GM23338 (cell line): ENCODE measurements around the gene TEX29. TPM values are rescaled to one million over a fixed set of nuclear protein-coding genes. Genes with fewer than 3 reads are reported as not detected.

ENCODE experiments used
- ATAC-seq: fragments of 200-7000 bp; cut with Tn5 transposase; 3 replicates; pipeline ENCODE4 v1.9.1; 2020
- DNase-seq: peaks from one replicate; pipeline ENCODE4 v3.0.0-alpha.2; 2015; ENCODE audit warnings: low spot score
- H2AFZ ChIP-seq: fragments of 200-600 bp; sonication (generic); 2 replicates; pipeline ENCODE4 v1.8.0; 2016; ENCODE audit warnings: antibody characterized with exemption, mild to moderate bottlenecking, moderate library complexity
- H3F3A ChIP-seq: fragments of 200-600 bp; sonication (generic); replicated peaks from 2 replicates; pipeline ENCODE4 v1.8.0; 2017; ENCODE audit warnings: antibody characterized with exemption, mixed run types, low read depth
- H3K27ac ChIP-seq: fragments of 200-600 bp; sonication (generic); 2 replicates; pipeline ENCODE4 v1.6.1; 2016; ENCODE audit warnings: low read depth
- H3K27me3 ChIP-seq: fragments of 200-600 bp; sonication (generic); 2 replicates; pipeline ENCODE4 v1.8.0; 2016; ENCODE audit warnings: mild to moderate bottlenecking, mixed run types, moderate library complexity; ENCODE audit not compliant: insufficient read depth
- H3K36me3 ChIP-seq: fragments of 200-600 bp; sonication (generic); 2 replicates; pipeline ENCODE4 v1.8.0; 2016; ENCODE audit warnings: mild to moderate bottlenecking; ENCODE audit not compliant: insufficient read depth
- H3K4me1 ChIP-seq: fragments of 200-600 bp; sonication (generic); 2 replicates; pipeline ENCODE4 v1.8.0; 2016; ENCODE audit warnings: mild to moderate bottlenecking, moderate library complexity; ENCODE audit not compliant: insufficient read depth
- H3K4me2 ChIP-seq: fragments of 200-600 bp; sonication (generic); 2 replicates; pipeline ENCODE4 v1.7.1; 2017; ENCODE audit warnings: mixed run types
- H3K4me3 ChIP-seq: fragments of 200-600 bp; sonication (generic); 2 replicates; pipeline ENCODE4 v1.6.1; 2016; ENCODE audit warnings: mixed run types
- H3K79me2 ChIP-seq: fragments of 200-600 bp; sonication (generic); replicated peaks from 2 replicates; pipeline ENCODE4 v1.8.0; 2017; ENCODE audit warnings: mild to moderate bottlenecking; ENCODE audit not compliant: insufficient read depth
- H3K9me2 ChIP-seq: fragments of 200-600 bp; sonication (generic); 2 replicates; pipeline ENCODE4 v1.8.0; 2017; ENCODE audit not compliant: insufficient read depth
- H4K20me1 ChIP-seq: fragments of 200-600 bp; sonication (generic); replicated peaks from 2 replicates; pipeline ENCODE4 v1.8.0; 2017; ENCODE audit warnings: mild to moderate bottlenecking; ENCODE audit not compliant: insufficient read depth
- H3K27ac Mint-ChIP-seq: 2 replicates; pipeline ENCODE4 v1.8.0; 2020; ENCODE audit warnings: inconsistent platforms, mild to moderate bottlenecking, moderate library complexity, mixed read lengths
- H3K27me3 Mint-ChIP-seq: 3 replicates; pipeline ENCODE4 v1.8.0; 2022; ENCODE audit warnings: low read depth, mild to moderate bottlenecking, moderate library complexity, mixed read lengths, inconsistent platforms; ENCODE audit not compliant: insufficient read depth, poor library complexity
- H3K36me3 Mint-ChIP-seq: 3 replicates; pipeline ENCODE4 v1.8.0; 2021; ENCODE audit warnings: low read depth, mild to moderate bottlenecking, inconsistent platforms, moderate library complexity, mixed read lengths
- H3K4me1 Mint-ChIP-seq: 3 replicates; pipeline ENCODE4 v1.8.0; 2020; ENCODE audit warnings: mild to moderate bottlenecking, inconsistent platforms, mixed read lengths
- H3K4me3 Mint-ChIP-seq: 3 replicates; pipeline ENCODE4 v1.8.0; 2021; ENCODE audit warnings: moderate library complexity, mild to moderate bottlenecking, inconsistent platforms, mixed read lengths
- H3K9me3 Mint-ChIP-seq: 3 replicates; pipeline ENCODE4 v1.8.0; 2020; ENCODE audit warnings: moderate library complexity, mild to moderate bottlenecking, inconsistent platforms, mixed read lengths
- CREB1 ChIP-seq: fragments of 250-450 bp; sonication (Bioruptor Pico); IDR thresholded peaks from 2 replicates; pipeline ENCODE4 v1.5.0; 2020; ENCODE audit warnings: low read depth, mild to moderate bottlenecking, moderate library complexity
- CTCF ChIP-seq, 2 experiments: fragments of 200-600 bp in 1 of 2; sonication (generic) in 1 of 2; conservative IDR thresholded peaks; 2 replicates each; pipeline versions ENCODE4 v1.5.1 to v1.6.1; 2016 to 2017; ENCODE audit warnings: antibody characterized with exemption in 2 of 2, low read depth in 2 of 2, mild to moderate bottlenecking in 2 of 2, moderate library complexity in 1 of 2
- ETS1 ChIP-seq: IDR thresholded peaks from 2 replicates; pipeline ENCODE4 v1.6.1; 2016; ENCODE audit warnings: antibody characterized with exemption
- EZH2 ChIP-seq: fragments of 200-600 bp; sonication (generic); IDR thresholded peaks from one replicate; pipeline ENCODE4 v1.8.0; 2017; ENCODE audit warnings: antibody characterized with exemption, mild to moderate bottlenecking, low read depth; ENCODE audit not compliant: unreplicated experiment
- EZH2phosphoT487 ChIP-seq: fragments of 200-600 bp; sonication (generic); IDR thresholded peaks from one replicate; pipeline ENCODE4 v1.8.1; 2018; ENCODE audit warnings: antibody characterized with exemption; ENCODE audit not compliant: unreplicated experiment
- JUNB ChIP-seq: IDR thresholded peaks from one replicate; pipeline ENCODE4 v1.6.1; 2016; ENCODE audit warnings: antibody characterized with exemption; ENCODE audit not compliant: unreplicated experiment
- NANOG ChIP-seq: IDR thresholded peaks from 2 replicates; pipeline ENCODE4 v1.6.1; 2016; ENCODE audit warnings: antibody characterized with exemption, borderline replicate concordance
- POLR2AphosphoS5 ChIP-seq: IDR thresholded peaks from 2 replicates; pipeline ENCODE4 v1.6.1; 2016; ENCODE audit warnings: antibody characterized with exemption, low read depth
- STAT1 ChIP-seq: IDR thresholded peaks from one replicate; pipeline ENCODE4 v1.6.1; 2016; ENCODE audit warnings: antibody characterized with exemption; ENCODE audit not compliant: unreplicated experiment
- ZNF114 ChIP-seq: fragments of 250-450 bp; sonication (Bioruptor Pico); IDR thresholded peaks from 2 replicates; pipeline ENCODE4 v1.5.0; 2020; ENCODE audit warnings: mild to moderate bottlenecking, moderate library complexity
- ZNF331 ChIP-seq: fragments of 250-450 bp; sonication (Bioruptor Pico); IDR thresholded peaks from 2 replicates; pipeline ENCODE4 v1.5.0; 2020; ENCODE audit warnings: low read depth, mild to moderate bottlenecking, moderate library complexity
- polyA plus RNA-seq: library from polyadenylated mRNA; unstranded; fragments of >200 nt; fragmentation: Nextera tagmentation; extraction: Ambion mirVana; gene quantifications from 2 replicates; pipeline ENCODE4 v1.2.1, GENCODE V29; 2016
- total RNA-seq: library from RNA; depleted of rRNA; stranded (reverse); fragments of >200 nt; shearing (Covaris generic); gene quantifications from 2 replicates; pipeline ENCODE4 v1.2.3, GENCODE V29; 2014
- TF ChIP-seq, protein P1 (sequence below): IDR thresholded peaks from one replicate; pipeline ENCODE4 v1.6.1; 2018; ENCODE audit warnings: antibody characterized with exemption; ENCODE audit not compliant: unreplicated experiment
- TF ChIP-seq, protein P2 (sequence below): fragments of 250-450 bp; sonication (Bioruptor Pico); IDR thresholded peaks from 2 replicates; pipeline ENCODE4 v1.5.0; 2020; ENCODE audit warnings: mild to moderate bottlenecking, moderate library complexity

Gene TEX29
- total and polyA plus RNA-seq, 2 experiments from 2014 or later: 0.31 TPM; not detected in 1

DNA sequence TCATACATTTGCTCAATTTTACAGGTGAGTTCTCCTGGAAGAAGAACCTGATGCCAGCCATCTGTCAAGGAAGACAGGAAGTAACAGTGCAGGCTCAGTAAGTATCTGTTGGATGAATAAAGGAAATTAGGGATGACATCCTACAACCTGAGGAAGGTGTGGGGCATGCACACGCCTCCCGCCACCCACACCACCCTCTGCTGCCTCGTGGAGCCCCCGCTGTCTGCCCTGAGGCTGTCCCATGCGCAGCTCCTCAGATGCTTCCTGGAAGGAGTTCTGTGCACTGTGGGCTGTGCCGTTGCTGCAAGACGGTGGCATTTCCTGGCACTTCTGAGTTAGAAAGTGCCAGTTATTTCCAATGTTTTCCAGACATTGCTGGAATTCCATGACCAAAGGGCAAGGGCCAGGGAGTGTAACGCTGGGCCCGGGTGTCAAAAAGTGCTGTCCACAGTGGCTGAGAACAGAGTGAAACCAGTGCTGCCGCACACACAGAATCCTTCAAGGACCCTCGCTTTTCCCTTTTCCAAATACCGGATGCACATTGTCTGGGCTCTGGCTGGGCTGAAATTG is 4.2 kb upstream of the TEX29 start:
- H3K9me3 Mint-ChIP-seq: peaks cover 23% of the 10 kb centered on the region
- no peaks in the 10 kb centered on the region; the same call in 2 of the 3 replicates for H3K4me1 Mint-ChIP-seq
- H3K79me2 ChIP-seq: no peaks in the 10 kb centered on the region

More for the DNA sequence above, 4.2 kb upstream of the TEX29 start:
- Mint-ChIP-seq H3K27me3 (peaks cover 11% of the 10 kb centered on the region), H3K36me3 (peaks cover 22% of the 10 kb centered on the region), H3K27ac (no peak overlapping the region), H3K4me3 (no peak overlapping the region)
- Histone ChIP-seq H2AFZ (no peak overlapping the region), H3K27ac (no peak overlapping the region), H3K4me1 (no peaks in the 10 kb centered on the region), H3K4me3 (no peak overlapping the region), H3K27me3 (no peaks in the 10 kb centered on the region), H3K4me2 (no peak overlapping the region), H3F3A (no peaks in the 10 kb centered on the region), H3K9me2 (no peaks in the 10 kb centered on the region), H3K36me3 (no peaks in the 10 kb centered on the region), H4K20me1 (no peaks in the 10 kb centered on the region)
- no peak for TF ChIP-seq CREB1 (CRISPR knock-in tag)
- TF ChIP-seq CTCF (conservative IDR thresholded peaks at IDR 0.05; ENCODE audit: low read depth in 2 of 2): no peak
- TF ChIP-seq, protein P1, sequence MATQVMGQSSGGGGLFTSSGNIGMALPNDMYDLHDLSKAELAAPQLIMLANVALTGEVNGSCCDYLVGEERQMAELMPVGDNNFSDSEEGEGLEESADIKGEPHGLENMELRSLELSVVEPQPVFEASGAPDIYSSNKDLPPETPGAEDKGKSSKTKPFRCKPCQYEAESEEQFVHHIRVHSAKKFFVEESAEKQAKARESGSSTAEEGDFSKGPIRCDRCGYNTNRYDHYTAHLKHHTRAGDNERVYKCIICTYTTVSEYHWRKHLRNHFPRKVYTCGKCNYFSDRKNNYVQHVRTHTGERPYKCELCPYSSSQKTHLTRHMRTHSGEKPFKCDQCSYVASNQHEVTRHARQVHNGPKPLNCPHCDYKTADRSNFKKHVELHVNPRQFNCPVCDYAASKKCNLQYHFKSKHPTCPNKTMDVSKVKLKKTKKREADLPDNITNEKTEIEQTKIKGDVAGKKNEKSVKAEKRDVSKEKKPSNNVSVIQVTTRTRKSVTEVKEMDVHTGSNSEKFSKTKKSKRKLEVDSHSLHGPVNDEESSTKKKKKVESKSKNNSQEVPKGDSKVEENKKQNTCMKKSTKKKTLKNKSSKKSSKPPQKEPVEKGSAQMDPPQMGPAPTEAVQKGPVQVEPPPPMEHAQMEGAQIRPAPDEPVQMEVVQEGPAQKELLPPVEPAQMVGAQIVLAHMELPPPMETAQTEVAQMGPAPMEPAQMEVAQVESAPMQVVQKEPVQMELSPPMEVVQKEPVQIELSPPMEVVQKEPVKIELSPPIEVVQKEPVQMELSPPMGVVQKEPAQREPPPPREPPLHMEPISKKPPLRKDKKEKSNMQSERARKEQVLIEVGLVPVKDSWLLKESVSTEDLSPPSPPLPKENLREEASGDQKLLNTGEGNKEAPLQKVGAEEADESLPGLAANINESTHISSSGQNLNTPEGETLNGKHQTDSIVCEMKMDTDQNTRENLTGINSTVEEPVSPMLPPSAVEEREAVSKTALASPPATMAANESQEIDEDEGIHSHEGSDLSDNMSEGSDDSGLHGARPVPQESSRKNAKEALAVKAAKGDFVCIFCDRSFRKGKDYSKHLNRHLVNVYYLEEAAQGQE: no peak
- TF ChIP-seq ZNF331 (CRISPR knock-in tag): no peak
- no peak for TF ChIP-seq ETS1
- no peak for TF ChIP-seq STAT1
- no peak for TF ChIP-seq NANOG
- no peak for TF ChIP-seq EZH2
- TF ChIP-seq POLR2AphosphoS5: no peak
- no peak for TF ChIP-seq JUNB
- TF ChIP-seq, protein P2, sequence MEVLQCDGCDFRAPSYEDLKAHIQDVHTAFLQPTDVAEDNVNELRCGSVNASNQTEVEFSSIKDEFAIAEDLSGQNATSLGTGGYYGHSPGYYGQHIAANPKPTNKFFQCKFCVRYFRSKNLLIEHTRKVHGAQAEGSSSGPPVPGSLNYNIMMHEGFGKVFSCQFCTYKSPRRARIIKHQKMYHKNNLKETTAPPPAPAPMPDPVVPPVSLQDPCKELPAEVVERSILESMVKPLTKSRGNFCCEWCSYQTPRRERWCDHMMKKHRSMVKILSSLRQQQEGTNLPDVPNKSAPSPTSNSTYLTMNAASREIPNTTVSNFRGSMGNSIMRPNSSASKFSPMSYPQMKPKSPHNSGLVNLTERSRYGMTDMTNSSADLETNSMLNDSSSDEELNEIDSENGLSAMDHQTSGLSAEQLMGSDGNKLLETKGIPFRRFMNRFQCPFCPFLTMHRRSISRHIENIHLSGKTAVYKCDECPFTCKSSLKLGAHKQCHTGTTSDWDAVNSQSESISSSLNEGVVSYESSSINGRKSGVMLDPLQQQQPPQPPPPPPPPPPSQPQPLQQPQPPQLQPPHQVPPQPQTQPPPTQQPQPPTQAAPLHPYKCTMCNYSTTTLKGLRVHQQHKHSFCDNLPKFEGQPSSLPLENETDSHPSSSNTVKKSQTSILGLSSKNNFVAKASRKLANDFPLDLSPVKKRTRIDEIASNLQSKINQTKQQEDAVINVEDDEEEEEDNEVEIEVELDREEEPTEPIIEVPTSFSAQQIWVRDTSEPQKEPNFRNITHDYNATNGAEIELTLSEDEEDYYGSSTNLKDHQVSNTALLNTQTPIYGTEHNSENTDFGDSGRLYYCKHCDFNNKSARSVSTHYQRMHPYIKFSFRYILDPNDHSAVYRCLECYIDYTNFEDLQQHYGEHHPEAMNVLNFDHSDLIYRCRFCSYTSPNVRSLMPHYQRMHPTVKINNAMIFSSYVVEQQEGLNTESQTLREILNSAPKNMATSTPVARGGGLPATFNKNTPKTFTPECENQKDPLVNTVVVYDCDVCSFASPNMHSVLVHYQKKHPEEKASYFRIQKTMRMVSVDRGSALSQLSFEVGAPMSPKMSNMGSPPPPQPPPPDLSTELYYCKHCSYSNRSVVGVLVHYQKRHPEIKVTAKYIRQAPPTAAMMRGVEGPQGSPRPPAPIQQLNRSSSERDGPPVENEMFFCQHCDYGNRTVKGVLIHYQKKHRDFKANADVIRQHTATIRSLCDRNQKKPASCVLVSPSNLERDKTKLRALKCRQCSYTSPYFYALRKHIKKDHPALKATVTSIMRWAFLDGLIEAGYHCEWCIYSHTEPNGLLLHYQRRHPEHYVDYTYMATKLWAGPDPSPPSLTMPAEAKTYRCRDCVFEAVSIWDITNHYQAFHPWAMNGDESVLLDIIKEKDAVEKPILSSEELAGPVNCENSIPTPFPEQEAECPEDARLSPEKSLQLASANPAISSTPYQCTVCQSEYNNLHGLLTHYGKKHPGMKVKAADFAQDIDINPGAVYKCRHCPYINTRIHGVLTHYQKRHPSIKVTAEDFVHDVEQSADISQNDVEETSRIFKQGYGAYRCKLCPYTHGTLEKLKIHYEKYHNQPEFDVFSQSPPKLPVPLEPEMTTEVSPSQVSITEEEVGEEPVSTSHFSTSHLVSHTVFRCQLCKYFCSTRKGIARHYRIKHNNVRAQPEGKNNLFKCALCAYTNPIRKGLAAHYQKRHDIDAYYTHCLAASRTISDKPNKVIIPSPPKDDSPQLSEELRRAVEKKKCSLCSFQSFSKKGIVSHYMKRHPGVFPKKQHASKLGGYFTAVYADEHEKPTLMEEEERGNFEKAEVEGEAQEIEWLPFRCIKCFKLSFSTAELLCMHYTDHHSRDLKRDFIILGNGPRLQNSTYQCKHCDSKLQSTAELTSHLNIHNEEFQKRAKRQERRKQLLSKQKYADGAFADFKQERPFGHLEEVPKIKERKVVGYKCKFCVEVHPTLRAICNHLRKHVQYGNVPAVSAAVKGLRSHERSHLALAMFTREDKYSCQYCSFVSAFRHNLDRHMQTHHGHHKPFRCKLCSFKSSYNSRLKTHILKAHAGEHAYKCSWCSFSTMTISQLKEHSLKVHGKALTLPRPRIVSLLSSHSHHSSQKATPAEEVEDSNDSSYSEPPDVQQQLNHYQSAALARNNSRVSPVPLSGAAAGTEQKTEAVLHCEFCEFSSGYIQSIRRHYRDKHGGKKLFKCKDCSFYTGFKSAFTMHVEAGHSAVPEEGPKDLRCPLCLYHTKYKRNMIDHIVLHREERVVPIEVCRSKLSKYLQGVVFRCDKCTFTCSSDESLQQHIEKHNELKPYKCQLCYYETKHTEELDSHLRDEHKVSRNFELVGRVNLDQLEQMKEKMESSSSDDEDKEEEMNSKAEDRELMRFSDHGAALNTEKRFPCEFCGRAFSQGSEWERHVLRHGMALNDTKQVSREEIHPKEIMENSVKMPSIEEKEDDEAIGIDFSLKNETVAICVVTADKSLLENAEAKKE (CRISPR knock-in tag): no peak
- TF ChIP-seq ZNF114 (CRISPR knock-in tag): no peak
- no peak for TF ChIP-seq EZH2phosphoT487
- ATAC-seq (no peak), DNase-seq (no peak)
